IMR-90 (cell line): Measurements from ENCODE around the gene RANBP2. TPM values are rescaled to one million over a fixed set of nuclear protein-coding genes. Genes with fewer than 3 reads are reported as not detected.

Experiments used
- ATAC-seq: fragments of 200-7000 bp; cut with Tn5 transposase; 2 replicates; pipeline ENCODE4 v1.9.1; 2020; ENCODE audit warnings: low read depth, mild to moderate bottlenecking, moderate library complexity
- BruUV-seq: library from RNA; stranded (reverse); fragments of 400-500 nt; replicated peaks from 2 replicates; lab custom pipeline; 2021; lab: Mats Ljungman, UMichigan
- CTCF ChIA-PET: fragments of 300-600 bp; formaldehyde crosslinking; extraction: SDS; loops from one replicate; lab custom pipeline; 2021; ENCODE audit warnings: antibody characterized with exemption; lab: Yijun Ruan, JAX
- POLR2A ChIA-PET: fragments of 300-600 bp; sonication (Branson Sonifier 250); formaldehyde crosslinking; loops from one replicate; lab custom pipeline; 2022; ENCODE audit warnings: antibody characterized with exemption; ENCODE audit not compliant: unreplicated experiment; lab: Charles Lee
- DNase-seq: peaks from one replicate; pipeline ENCODE4 v3.0.0; 2013
- H2AFZ ChIP-seq: replicated peaks from 2 replicates; pipeline ENCODE3; 2013; ENCODE audit warnings: low read length, mild to moderate bottlenecking; ENCODE audit not compliant: poor library complexity
- H2AK5ac ChIP-seq: 2 replicates; pipeline ENCODE4 v1.6.1; 2013; ENCODE audit warnings: low read depth, low read length, inconsistent platforms
- H2AK9ac ChIP-seq: replicated peaks from 2 replicates; pipeline ENCODE3; 2013; ENCODE audit warnings: mild to moderate bottlenecking, low read depth, low read length, moderate library complexity; ENCODE audit not compliant: poor library complexity
- H2BK120ac ChIP-seq: 2 replicates; pipeline ENCODE4 v1.6.1; 2013; ENCODE audit warnings: low read depth, low read length, inconsistent platforms
- H2BK15ac ChIP-seq: 3 replicates; pipeline ENCODE4 v1.6.1; 2013; ENCODE audit warnings: low read depth, low read length, inconsistent platforms
- H2BK20ac ChIP-seq: 2 replicates; pipeline ENCODE4 v1.6.1; 2013; ENCODE audit warnings: low read depth, mild to moderate bottlenecking, inconsistent platforms, low read length, moderate library complexity
- H2BK5ac ChIP-seq: 2 replicates; pipeline ENCODE4 v1.6.1; 2013; ENCODE audit warnings: mild to moderate bottlenecking, low read depth, low read length, inconsistent platforms; ENCODE audit not compliant: poor library complexity, severe bottlenecking
- H3K14ac ChIP-seq: replicated peaks from 2 replicates; pipeline ENCODE4 v1.6.1; 2013; ENCODE audit warnings: low read depth, low read length, inconsistent platforms
- H3K18ac ChIP-seq: 2 replicates; pipeline ENCODE4 v1.6.1; 2013; ENCODE audit warnings: low read depth, low read length, control low read depth
- H3K23ac ChIP-seq: 2 replicates; pipeline ENCODE4 v1.6.1; 2013; ENCODE audit warnings: low read depth, low read length, inconsistent platforms
- H3K27ac ChIP-seq: 2 replicates; pipeline ENCODE4 v1.5.1; 2013; ENCODE audit warnings: mild to moderate bottlenecking, control low read depth, low read length; ENCODE audit not compliant: insufficient read depth
- H3K27me3 ChIP-seq: 2 replicates; pipeline ENCODE4 v1.6.1; 2013; ENCODE audit warnings: low read length; ENCODE audit not compliant: control insufficient read depth, insufficient read depth
- H3K36me3 ChIP-seq: 2 replicates; pipeline ENCODE4 v1.6.1; 2013; ENCODE audit warnings: low read length, mixed read lengths; ENCODE audit not compliant: control insufficient read depth, insufficient read depth
- H3K4ac ChIP-seq: 2 replicates; pipeline ENCODE4 v1.6.1; 2013; ENCODE audit warnings: low read depth, low read length, inconsistent platforms
- H3K4me1 ChIP-seq: 2 replicates; pipeline ENCODE4 v1.6.1; 2013; ENCODE audit warnings: low read length, mixed read lengths; ENCODE audit not compliant: control insufficient read depth, insufficient read depth
- H3K4me2 ChIP-seq: 2 replicates; pipeline ENCODE4 v1.6.1; 2013; ENCODE audit warnings: low read depth, mild to moderate bottlenecking, control low read depth, low read length, moderate library complexity
- H3K4me3 ChIP-seq: 2 replicates; pipeline ENCODE4 v1.5.1; 2013; ENCODE audit warnings: low read depth, mild to moderate bottlenecking, control low read depth, low read length, moderate library complexity; ENCODE audit not compliant: insufficient read depth
- H3K56ac ChIP-seq: 2 replicates; pipeline ENCODE4 v1.6.1; 2013; ENCODE audit warnings: low read length, inconsistent platforms; ENCODE audit not compliant: insufficient read depth; ENCODE audit errors: extremely low read depth
- H3K79me1 ChIP-seq, 2 experiments: 2 replicates each; pipeline ENCODE4 v1.6.1; 2013; ENCODE audit warnings: low read length in 2 of 2, inconsistent platforms in 1 of 2, low read depth in 1 of 2
- H3K9ac ChIP-seq: 2 replicates; pipeline ENCODE4 v1.6.1; 2013; ENCODE audit warnings: low read depth, low read length, control low read depth
- H3K9me1 ChIP-seq: 2 replicates; pipeline ENCODE4 v1.6.1; 2013; ENCODE audit warnings: low read length, inconsistent platforms; ENCODE audit not compliant: insufficient read depth
- H3K9me3 ChIP-seq: 2 replicates; pipeline ENCODE4 v1.6.1; 2013; ENCODE audit warnings: low read length; ENCODE audit not compliant: control insufficient read depth, insufficient read depth
- H4K20me1 ChIP-seq: 2 replicates; pipeline ENCODE4 v1.6.1; 2013; ENCODE audit warnings: low read length, inconsistent platforms; ENCODE audit not compliant: insufficient read depth
- H4K5ac ChIP-seq: 2 replicates; pipeline ENCODE4 v1.6.1; 2013; ENCODE audit warnings: mild to moderate bottlenecking, low read depth, low read length, control low read depth
- H4K8ac ChIP-seq, 2 experiments: 2 replicates each; pipeline ENCODE4 v1.6.1; 2013; ENCODE audit warnings: low read depth in 2 of 2, low read length in 2 of 2, control low read depth in 1 of 2, inconsistent platforms in 1 of 2
- H4K91ac ChIP-seq: 2 replicates; pipeline ENCODE4 v1.6.1; 2013; ENCODE audit warnings: low read depth, low read length, inconsistent platforms; ENCODE audit not compliant: insufficient read depth
- BHLHE40 ChIP-seq: fragments of 150-350 bp; IDR thresholded peaks from 2 replicates; pipeline ENCODE4 v1.6.1; 2016; ENCODE audit warnings: mild to moderate bottlenecking, low read depth, low read length
- CEBPB ChIP-seq: IDR thresholded peaks from 2 replicates; pipeline ENCODE4 v1.6.1; 2012; ENCODE audit warnings: low read depth, low read length, improper control_type of control experiment
- CHD1 ChIP-seq: IDR thresholded peaks from 2 replicates; pipeline ENCODE4 v1.6.1; 2012; ENCODE audit warnings: low read depth, low read length, improper control_type of control experiment
- FOS ChIP-seq: fragments of 150-350 bp; IDR thresholded peaks from 2 replicates; pipeline ENCODE4 v1.6.1; 2016; ENCODE audit warnings: low read depth, low read length
- MAFK ChIP-seq: IDR thresholded peaks from 2 replicates; pipeline ENCODE4 v1.6.1; 2012; ENCODE audit warnings: low read depth, low read length, improper control_type of control experiment
- MXI1 ChIP-seq: IDR thresholded peaks from 2 replicates; pipeline ENCODE4 v1.6.1; 2012; ENCODE audit warnings: low read depth, mild to moderate bottlenecking, low read length, moderate library complexity, borderline replicate concordance
- NFE2L2 ChIP-seq: fragments of 150-350 bp; IDR thresholded peaks from 2 replicates; pipeline ENCODE4 v1.6.1; 2016; ENCODE audit warnings: low read depth, mild to moderate bottlenecking, low read length
- POLR2A ChIP-seq: IDR thresholded peaks from 2 replicates; pipeline ENCODE4 v1.6.1; 2012; ENCODE audit warnings: mild to moderate bottlenecking, low read depth, low read length
- RAD21 ChIP-seq: IDR thresholded peaks from 2 replicates; pipeline ENCODE4 v1.6.1; 2012; ENCODE audit warnings: low read length, improper control_type of control experiment
- RCOR1 ChIP-seq: IDR thresholded peaks from 2 replicates; pipeline ENCODE4 v1.6.1; 2012; ENCODE audit warnings: mild to moderate bottlenecking, low read length, improper control_type of control experiment; ENCODE audit not compliant: insufficient replicate concordance
- SMC3 ChIP-seq: fragments of 150-350 bp; IDR thresholded peaks from 2 replicates; pipeline ENCODE4 v1.6.1; 2016; ENCODE audit warnings: low read depth, mild to moderate bottlenecking, antibody characterized with exemption, low read length, moderate library complexity
- WGBS, 2 experiments: methylation state at CpG; one replicate each; pipeline versions ENCODE4 v1.1.5 to v1.1.7; 2013; ENCODE audit warnings: missing lambda C conversion rate in 2 of 2; ENCODE audit not compliant: insufficient read length in 1 of 2; ENCODE audit errors: extremely low coverage in 2 of 2; 5-methylcytosine and 5-hydroxymethylcytosine counted together
- dilution Hi-C: fragments of 300-500 bp; cut with HindIII; formaldehyde crosslinking; loops from one replicate; pipeline ENCODE4 v1.14.3; 2018; ENCODE audit warnings: low sequenced_read_pairs; ENCODE audit not compliant: unreplicated experiment
- in situ Hi-C: fragments of 300-500 bp; cut with MboI; formaldehyde crosslinking; loops from 3 replicates; pipeline ENCODE4 v1.14.3; 2019; ENCODE audit warnings: low sequenced_read_pairs, inconsistent platforms, mixed read lengths
- intact Hi-C: fragments of 100-400 bp; cut with micrococcal nuclease; formaldehyde crosslinking; loops from 2 replicates; pipeline ENCODE4 v1.10.0; 2022
- polyA plus RNA-seq, 3 experiments: library from polyadenylated mRNA; depleted of rRNA; stranded (reverse); fragments of >200 nt; gene quantifications; 2 replicates each; pipeline ENCODE4 v1.2.3, GENCODE V29; 2012; ENCODE audit warnings: low replicate concordance in 1 of 3
- total RNA-seq: library from RNA; depleted of rRNA; stranded (reverse); fragments of >200 nt; gene quantifications from 2 replicates; pipeline ENCODE4 v1.2.3, GENCODE V29; 2012
- TF ChIP-seq, protein P1 (sequence below): fragments of 150-350 bp; IDR thresholded peaks from 2 replicates; pipeline ENCODE4 v1.6.1; 2017; ENCODE audit warnings: mild to moderate bottlenecking, antibody characterized with exemption, low read length, low read depth
- TF ChIP-seq, protein P2 (sequence below): fragments of 150-350 bp; IDR thresholded peaks from 2 replicates; pipeline ENCODE4 v1.6.1; 2016; ENCODE audit warnings: low read depth, mild to moderate bottlenecking, low read length, moderate library complexity, borderline replicate concordance
- TF ChIP-seq, protein P3 (sequence below): conservative IDR thresholded peaks from 2 replicates; pipeline ENCODE4 v1.5.1; 2012; ENCODE audit warnings: mild to moderate bottlenecking, low read depth, low read length, improper control_type of control experiment

RANBP2 gene
- total and polyA plus RNA-seq, 2 of the 4 experiments (the other 2 are of a cell fraction), result 9.8 to 64.9 TPM

DNA sequence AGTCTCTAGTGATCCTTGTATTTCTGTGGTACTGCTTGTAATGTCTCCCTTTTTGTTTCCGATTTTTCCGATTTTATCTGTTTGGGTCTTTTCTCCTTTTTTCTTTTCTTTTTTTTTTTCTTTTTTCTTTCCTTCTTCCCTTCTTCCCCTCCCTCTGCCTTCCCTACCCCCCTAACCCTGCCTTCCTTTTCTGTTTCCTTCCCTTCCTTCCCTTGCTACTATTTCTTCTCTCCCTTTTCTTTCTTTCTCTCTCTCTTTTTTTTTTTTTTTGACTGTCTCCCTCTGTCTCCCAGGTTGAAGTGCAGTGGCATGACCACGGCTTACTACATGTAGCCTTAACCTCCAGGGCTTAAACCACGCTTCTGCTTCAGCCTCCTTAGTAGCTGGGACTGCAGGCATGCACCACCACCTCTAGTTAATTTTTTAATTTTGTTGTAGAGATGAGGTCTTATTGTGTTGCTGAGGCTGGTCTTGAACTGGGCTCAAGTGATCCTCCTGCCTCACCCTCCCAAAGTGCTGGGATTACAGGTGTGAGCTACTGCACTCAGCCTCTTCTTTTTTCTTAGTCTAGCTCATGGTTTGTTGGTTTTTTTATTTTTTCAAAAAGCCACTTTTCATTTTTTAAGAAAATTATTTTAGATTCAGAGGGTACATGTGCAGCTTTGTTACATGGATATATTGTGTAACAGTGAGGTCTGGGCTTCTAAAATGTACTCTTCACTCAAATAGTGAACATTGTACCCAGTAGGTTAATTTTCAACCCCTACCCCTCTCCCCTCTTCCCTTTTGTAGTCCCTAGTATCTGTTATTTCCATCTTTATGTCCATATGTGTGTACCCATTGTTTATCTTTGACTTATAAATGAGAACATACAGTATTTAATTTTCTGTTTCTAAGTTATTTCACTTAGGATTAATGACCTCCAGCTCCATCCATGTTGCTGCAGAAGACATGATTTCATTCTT is 92.0 kb downstream of the RANBP2 start:
- H3K36me3 ChIP-seq, result peaks cover 5% of the 10 kb centered on the region
- no peak overlapping the region for H3K4me2 ChIP-seq
- no peaks in the 10 kb centered on the region for H3K27me3 ChIP-seq
- no peak overlapping the region for H3K56ac ChIP-seq
- POLR2A ChIA-PET, result no interaction called here
- H3K14ac ChIP-seq, result no peak overlapping the region
- intact Hi-C loops, result no loop called here
- in situ Hi-C loops, result no loop called here
- no peak overlapping the region for H3K18ac ChIP-seq
- H2BK15ac ChIP-seq, result no peak overlapping the region
- CTCF ChIA-PET, result no interaction called here
- no peak overlapping the region for H3K4ac ChIP-seq
- H3K9me3 ChIP-seq, result peaks cover 3% of the 10 kb centered on the region; the same call in 1 of the 2 replicates
- BruUV-seq, result no TSS peak
- no peak overlapping the region for H2BK120ac ChIP-seq
- H4K8ac ChIP-seq, result no peak overlapping the region
- no peak overlapping the region for H3K9ac ChIP-seq
- no peaks in the 10 kb centered on the region for H3K4me1 ChIP-seq
- no peak overlapping the region for H4K5ac ChIP-seq
- H2BK5ac ChIP-seq, result no peak overlapping the region
- H3K9me1 ChIP-seq, result no peaks in the 10 kb centered on the region
- no CpG with 5 or more reads among the region's 4 CpGs for WGBS, 2 experiments
- no peak overlapping the region for H2BK20ac ChIP-seq
- no peaks in the 10 kb centered on the region for H4K20me1 ChIP-seq
- H3K23ac ChIP-seq, result no peak overlapping the region
- H2AFZ ChIP-seq, result no peak overlapping the region
- no peak overlapping the region for H2AK5ac ChIP-seq
- ATAC-seq, result no peak
- no peak overlapping the region for H2AK9ac ChIP-seq
- peaks cover 0 to 9% of the 10 kb centered on the region in 2 experiments; a peak in 2 of 4 replicates for H3K79me1 ChIP-seq
- H4K91ac ChIP-seq, result no peak overlapping the region
- dilution Hi-C loops, result no loop called here
- no peak overlapping the region for H3K4me3 ChIP-seq
- DNase-seq, result no peak
- H3K27ac ChIP-seq, result no peak overlapping the region
- TF ChIP-seq MXI1 (no peak), NFE2L2 (no peak), SMC3 (no peak), BHLHE40 (no peak), MAFK (no peak), POLR2A (no peak), RAD21 (no peak), CHD1 (no peak), CEBPB (no peak), RCOR1 (no peak), FOS (no peak)
- TF ChIP-seq, protein P1, sequence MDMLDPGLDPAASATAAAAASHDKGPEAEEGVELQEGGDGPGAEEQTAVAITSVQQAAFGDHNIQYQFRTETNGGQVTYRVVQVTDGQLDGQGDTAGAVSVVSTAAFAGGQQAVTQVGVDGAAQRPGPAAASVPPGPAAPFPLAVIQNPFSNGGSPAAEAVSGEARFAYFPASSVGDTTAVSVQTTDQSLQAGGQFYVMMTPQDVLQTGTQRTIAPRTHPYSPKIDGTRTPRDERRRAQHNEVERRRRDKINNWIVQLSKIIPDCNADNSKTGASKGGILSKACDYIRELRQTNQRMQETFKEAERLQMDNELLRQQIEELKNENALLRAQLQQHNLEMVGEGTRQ, result no peak
- TF ChIP-seq, protein P2, sequence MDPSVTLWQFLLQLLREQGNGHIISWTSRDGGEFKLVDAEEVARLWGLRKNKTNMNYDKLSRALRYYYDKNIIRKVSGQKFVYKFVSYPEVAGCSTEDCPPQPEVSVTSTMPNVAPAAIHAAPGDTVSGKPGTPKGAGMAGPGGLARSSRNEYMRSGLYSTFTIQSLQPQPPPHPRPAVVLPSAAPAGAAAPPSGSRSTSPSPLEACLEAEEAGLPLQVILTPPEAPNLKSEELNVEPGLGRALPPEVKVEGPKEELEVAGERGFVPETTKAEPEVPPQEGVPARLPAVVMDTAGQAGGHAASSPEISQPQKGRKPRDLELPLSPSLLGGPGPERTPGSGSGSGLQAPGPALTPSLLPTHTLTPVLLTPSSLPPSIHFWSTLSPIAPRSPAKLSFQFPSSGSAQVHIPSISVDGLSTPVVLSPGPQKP, result no peak
- TF ChIP-seq, protein P3, sequence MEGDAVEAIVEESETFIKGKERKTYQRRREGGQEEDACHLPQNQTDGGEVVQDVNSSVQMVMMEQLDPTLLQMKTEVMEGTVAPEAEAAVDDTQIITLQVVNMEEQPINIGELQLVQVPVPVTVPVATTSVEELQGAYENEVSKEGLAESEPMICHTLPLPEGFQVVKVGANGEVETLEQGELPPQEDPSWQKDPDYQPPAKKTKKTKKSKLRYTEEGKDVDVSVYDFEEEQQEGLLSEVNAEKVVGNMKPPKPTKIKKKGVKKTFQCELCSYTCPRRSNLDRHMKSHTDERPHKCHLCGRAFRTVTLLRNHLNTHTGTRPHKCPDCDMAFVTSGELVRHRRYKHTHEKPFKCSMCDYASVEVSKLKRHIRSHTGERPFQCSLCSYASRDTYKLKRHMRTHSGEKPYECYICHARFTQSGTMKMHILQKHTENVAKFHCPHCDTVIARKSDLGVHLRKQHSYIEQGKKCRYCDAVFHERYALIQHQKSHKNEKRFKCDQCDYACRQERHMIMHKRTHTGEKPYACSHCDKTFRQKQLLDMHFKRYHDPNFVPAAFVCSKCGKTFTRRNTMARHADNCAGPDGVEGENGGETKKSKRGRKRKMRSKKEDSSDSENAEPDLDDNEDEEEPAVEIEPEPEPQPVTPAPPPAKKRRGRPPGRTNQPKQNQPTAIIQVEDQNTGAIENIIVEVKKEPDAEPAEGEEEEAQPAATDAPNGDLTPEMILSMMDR, result no peak
